DMS53 treated with DMSO at 0.1 percent for 48 hours (cell line): Measurements from ENCODE around the gene SENP6.

ENCODE experiments used
- DNase-seq: peaks from one replicate; lab custom pipeline; 2025; ENCODE audit not compliant: unreplicated experiment; lab: John Stamatoyannopoulos, UW

The SENP6 gene

GRCh38 chr6:75747152-75747992 is 145.7 kb downstream of the SENP6 start:
- peak; percentile 80 for DNase-seq

- DNase-seq, result peak; percentile 35
These were observed 146.5 kb downstream of the SENP6 start for GRCh38 chr6:75748003-75748742.

GRCh38 chr6:75748743-75749538 is 147.3 kb downstream of the SENP6 start, which contains the start of gene MYO6:
Gene MYO6 (plus strand): TSS chr6:75749239. CDS start chr6:75817548, 68,309 bp downstream.
- peak; percentile 77 for DNase-seq

GRCh38 chr6:75751443-75751842 is 149.8 kb downstream of the SENP6 start:
- no peak for DNase-seq

GRCh38 chr6:75752365-75752764 is 150.7 kb downstream of the SENP6 start:
- DNase-seq, result no peak

- DNase-seq, result no peak
These were observed 154.0 kb downstream of the SENP6 start for GRCh38 chr6:75755704-75756103.

- no peak for DNase-seq
These were observed 155.6 kb downstream of the SENP6 start for GRCh38 chr6:75757295-75757694.

- no peak for DNase-seq
These were observed 156.4 kb downstream of the SENP6 start for GRCh38 chr6:75758061-75758460.

GRCh38 chr6:75759207-75759606 is 157.5 kb downstream of the SENP6 start:
- no peak for DNase-seq

GRCh38 chr6:75760320-75760719 is 158.6 kb downstream of the SENP6 start:
- DNase-seq, result no peak

- no peak for DNase-seq
These were observed 159.8 kb downstream of the SENP6 start for GRCh38 chr6:75761489-75761888.

GRCh38 chr6:75762063-75762462 is 160.4 kb downstream of the SENP6 start:
- DNase-seq, result no peak

GRCh38 chr6:75766387-75766786 is 164.7 kb downstream of the SENP6 start:
- DNase-seq, result no peak
